ENCODE measurements around the gene AP3B2.
"Not testable (repeated sequence)": the region's sequence is repeated elsewhere in the genome, so short reads cannot be mapped to it uniquely, and the experiment has no call there.

The AP3B2 gene

GRCh38 chr15:82648257-82649103 lies 61.2 kb downstream of the AP3B2 start:
- peak; percentile 30 for DNase-seq (ENCODE audit: low spot score)

- DNase-seq (ENCODE audit: low spot score), result no peak
These were observed 61.8 kb downstream of the AP3B2 start for GRCh38 chr15:82647835-82648256.

GRCh38 chr15:82647045-82647834 lies 62.4 kb downstream of the AP3B2 start, which contains the start of gene CPEB1:
TSS of gene CPEB1 (minus strand) at chr15:82647363. CDS start at chr15:82628459, 18,904 bp downstream.
- DNase-seq (ENCODE audit: low spot score), result peak; percentile 78

DNA sequence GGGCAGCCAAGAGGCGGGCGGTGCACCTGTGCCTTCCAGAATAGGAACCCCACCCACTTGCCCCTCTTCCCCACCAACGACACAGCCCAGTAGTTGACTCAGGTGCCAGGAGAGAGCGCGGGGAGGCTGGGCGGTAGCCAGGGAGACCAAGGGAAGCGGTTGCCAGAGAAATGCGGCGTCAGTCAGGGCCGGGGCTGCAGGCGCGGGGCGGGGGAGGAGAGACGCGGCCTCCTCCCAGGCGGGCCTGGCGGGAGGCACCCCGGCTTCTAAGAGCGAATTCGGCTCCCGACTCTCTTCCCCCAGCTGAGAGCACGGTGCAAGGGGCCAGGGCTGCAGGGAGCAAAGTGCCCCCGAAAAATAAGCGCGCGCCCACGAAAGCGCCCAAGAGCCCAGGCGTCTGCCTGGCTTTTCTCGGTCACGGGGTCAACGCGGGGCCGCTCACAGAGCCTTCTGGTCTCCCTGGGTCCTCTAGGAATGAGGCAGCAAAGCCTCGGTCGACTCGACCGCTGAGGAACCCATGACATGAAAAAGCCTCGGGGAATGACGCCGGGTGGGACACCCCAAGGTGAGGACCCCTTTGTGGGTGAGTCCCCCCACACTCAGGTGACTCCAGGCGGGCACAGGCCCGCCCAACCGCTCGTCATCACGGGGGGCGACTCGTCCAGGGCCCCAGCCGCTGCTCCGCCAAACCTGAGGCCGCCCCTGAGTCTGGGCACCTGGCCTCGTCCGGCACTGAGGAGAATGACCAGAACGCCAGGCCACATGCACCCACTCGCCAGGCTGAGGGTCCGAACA lies 63.2 kb downstream of the AP3B2 start:
- peak; percentile 36 for DNase-seq (ENCODE audit: low spot score)

DNA sequence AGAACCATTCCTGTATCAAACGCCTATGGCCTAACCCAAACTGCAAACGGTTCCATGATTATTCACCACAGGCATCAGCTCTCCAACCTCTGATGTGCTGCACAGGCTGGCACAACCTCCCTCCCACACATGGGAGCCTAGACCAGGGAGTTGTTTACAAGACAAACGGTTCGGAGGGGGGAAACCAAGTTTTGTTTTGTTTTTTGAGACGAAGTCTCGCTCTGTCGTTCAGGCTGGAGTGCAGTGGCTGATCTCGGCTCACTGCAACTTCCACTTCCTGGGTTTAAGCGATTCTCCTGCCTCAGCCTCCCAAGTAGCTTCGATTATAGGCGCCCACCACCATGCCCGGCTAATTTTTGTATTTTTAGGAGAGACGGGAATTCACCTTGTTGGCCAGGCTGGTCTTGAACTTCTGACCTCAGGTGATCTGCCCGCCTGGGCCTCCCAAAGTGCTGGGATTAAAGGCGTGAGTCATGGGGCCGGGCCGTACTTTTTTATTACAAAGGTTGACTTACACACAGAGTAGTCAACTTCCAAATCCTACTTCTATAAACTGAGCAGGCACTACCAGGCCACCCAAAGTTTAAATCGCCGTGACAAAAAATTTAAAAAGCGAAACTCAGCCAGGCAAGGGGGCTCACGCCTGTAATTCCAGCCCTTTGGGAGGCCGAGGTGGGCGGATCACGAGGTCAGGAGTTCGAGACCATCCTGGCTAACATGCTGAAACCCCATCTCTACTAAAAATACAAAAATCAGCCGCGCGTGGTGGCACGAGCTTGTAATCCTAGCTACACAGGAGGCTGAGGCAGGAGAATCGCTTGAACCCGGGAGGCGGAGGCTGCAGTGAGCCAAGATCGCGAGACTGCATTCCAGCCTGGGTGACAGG lies 64.5 kb downstream of the AP3B2 start:
- not testable (repeated sequence) for DNase-seq (ENCODE audit: low spot score)

DNA sequence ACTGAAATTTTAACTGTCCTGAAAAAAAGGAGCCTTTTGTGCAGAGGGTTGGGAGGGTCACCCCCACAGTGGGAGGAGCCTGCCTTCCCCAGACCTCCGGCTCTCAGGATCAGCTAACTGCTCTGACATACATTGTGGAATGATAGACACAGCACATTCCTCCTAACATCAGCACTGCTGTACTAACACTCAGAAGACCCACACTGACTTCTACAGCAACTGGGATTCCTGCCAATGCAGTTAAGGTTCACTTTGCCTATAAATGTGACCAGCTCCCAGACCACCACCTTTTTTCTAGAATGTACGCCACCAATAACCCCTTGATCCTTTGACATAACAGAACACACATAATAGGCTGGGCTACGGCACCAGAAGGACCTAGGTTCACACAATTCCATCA lies 65.7 kb downstream of the AP3B2 start:
- no peak for DNase-seq (ENCODE audit: low spot score)

- no peak for DNase-seq (ENCODE audit: low spot score)
These were observed 67.0 kb downstream of the AP3B2 start for GRCh38 chr15:82642656-82643055.

DNA sequence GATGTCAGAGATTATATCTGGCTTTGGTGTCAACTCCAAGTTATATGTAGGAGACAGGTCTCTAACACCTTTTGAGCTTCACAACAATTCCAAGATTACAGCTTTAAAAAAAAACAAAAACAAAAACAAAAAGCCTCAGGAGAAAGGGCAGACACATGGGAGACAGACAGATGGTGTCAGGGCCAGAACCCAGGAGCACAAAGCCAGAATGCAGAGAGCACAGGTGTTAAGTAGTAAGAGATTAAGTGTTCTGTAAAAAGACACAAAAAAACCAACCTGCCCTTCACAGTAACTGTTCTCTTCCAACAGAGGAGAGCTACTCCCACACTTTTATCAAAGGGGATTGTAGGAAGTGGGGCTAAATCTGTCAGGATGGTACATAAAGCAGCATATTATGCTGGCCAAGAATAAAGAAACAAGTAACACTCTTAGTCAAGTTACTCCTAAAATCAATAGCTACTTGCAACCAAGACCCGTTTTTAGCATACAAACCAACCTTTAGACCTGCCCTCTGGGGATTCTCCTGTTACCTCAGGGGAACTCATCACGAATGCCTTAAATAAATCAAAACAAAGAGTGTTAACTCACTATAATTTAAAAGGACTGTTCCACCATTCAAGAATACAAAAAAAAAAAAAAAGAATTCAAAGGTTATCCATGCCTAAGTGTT lies 68.4 kb downstream of the AP3B2 start:
- DNase-seq (ENCODE audit: low spot score), result no peak

DNA sequence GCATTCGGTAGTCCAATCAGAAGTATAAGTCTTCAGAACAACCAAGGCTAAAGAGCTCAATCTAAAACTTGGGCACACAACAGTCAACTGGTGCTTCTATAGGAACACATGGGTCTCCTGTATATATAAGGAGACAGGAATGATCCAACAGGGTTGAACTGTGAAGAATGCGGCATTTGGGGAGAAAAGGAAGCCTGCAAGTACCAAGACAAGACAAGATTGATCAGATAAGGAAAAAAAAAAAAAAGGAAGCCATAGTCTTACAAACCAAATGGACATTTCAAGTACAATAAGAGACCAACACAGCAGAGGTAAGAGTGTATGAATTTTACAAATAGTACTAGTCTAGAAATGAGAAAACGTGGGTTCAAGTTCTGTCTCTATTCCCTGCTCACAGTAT lies 69.0 kb downstream of the AP3B2 start:
- DNase-seq (ENCODE audit: low spot score), result no peak

DNA sequence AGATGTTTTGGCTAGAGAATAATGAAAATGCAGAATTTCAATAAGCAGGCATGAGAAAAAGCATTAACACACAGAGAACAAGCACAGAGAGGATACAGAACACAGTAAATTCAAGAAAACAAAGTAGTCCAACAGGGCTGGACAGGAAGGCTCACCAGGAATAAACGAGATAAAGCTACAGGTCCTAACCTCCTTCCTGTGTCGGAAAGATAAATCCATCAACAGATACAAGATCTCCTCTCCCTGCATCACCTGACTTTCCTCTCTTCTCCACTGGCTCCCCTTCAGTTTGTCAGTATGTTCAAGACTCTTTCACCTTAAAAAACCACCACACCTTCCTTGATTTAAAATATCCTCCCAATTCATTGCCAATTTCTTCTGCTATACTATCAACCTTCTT lies 73.9 kb downstream of the AP3B2 start:
- DNase-seq (ENCODE audit: low spot score), result no peak

- no peak for DNase-seq (ENCODE audit: low spot score)
These were observed 79.6 kb downstream of the AP3B2 start for GRCh38 chr15:82630033-82630432.

- DNase-seq (ENCODE audit: low spot score), result no peak
These were observed 84.5 kb downstream of the AP3B2 start for GRCh38 chr15:82625136-82625535.

GRCh38 chr15:82624438-82624837 lies 85.2 kb downstream of the AP3B2 start:
- DNase-seq (ENCODE audit: low spot score), result no peak

DNA sequence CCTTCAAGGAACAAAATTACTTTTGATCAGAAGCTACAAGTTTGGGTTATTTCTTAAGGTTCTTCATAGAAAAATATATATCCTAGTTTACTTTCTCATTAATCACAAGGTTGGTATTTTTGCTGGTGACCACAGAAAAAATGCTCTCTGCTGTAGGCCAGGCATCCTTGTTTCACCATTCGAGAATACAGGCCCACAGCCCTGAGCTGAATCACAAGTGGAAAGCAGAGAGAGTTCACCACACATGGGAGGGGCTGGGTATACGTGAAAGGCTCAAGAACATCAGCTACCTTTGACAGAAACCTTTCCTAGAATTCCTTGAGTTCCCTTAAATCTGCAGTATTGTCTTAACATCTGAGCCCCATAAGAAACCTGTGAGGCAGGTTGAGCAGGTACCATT lies 85.7 kb downstream of the AP3B2 start:
- no peak for DNase-seq (ENCODE audit: low spot score)

DNA sequence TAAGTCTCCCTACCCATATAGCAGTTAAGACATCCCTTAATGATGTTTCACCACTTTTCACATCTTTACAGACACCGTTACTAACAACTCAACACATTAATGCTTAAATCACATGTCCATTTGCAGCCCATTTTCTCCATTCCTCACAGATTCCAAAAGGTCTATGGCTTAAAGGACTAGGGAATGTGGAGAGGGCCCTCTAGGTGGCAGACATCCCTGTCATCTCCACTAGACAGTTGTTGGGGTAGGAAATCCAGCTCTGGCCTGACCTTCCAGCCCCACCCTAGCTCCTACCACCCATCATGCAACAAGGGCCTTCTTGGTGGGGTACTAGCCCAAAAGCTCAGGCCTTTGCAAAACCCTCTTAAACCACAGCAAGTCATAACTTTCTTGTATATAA lies 87.7 kb downstream of the AP3B2 start:
- DNase-seq (ENCODE audit: low spot score), result no peak

DNA sequence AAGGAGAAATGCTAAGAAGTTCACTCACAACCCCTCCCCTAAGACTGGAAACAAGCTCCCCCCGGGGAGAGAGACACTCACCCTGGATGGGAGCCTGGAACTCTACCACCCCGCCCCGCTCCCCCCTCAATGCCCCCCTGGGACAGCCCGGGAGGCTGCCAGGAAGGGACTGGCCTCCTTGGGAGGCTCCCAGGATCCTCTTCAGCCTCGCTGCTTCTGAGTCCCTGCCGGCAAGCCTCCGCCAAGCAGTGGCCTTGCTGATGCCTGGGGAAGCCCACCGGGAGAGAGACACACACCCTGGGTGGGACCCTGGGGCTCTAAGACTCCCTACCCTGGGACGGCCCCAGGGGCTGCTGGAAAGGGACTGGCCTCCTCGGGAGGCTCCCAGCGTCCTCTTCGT lies 95.9 kb downstream of the AP3B2 start:
- DNase-seq (ENCODE audit: low spot score), result no peak

- no peak for DNase-seq (ENCODE audit: low spot score)
These were observed 98.3 kb downstream of the AP3B2 start for GRCh38 chr15:82611348-82611747.

All from Ammon's horn (tissue), 1 donor.